ENCODE data around the gene CEBPG.

GRCh38 chr19:33346665-33347064 lies 26.8 kb upstream of the CEBPG start:
- TF ChIP-seq CTCF (conservative IDR thresholded peaks at IDR 0.05; ENCODE audit: low read depth, low read length), result no peak
- no peak for TF ChIP-seq EZH2 (IDR thresholded peaks at IDR 0.05; ENCODE audit: borderline replicate concordance, low read depth, low read length, poor library complexity, severe bottlenecking)
